Measurements from ENCODE around the gene GTPBP2.
A peak's percentile ranks its signal among the peaks of the same experiment; 100 is the strongest.

The GTPBP2 gene

DNA sequence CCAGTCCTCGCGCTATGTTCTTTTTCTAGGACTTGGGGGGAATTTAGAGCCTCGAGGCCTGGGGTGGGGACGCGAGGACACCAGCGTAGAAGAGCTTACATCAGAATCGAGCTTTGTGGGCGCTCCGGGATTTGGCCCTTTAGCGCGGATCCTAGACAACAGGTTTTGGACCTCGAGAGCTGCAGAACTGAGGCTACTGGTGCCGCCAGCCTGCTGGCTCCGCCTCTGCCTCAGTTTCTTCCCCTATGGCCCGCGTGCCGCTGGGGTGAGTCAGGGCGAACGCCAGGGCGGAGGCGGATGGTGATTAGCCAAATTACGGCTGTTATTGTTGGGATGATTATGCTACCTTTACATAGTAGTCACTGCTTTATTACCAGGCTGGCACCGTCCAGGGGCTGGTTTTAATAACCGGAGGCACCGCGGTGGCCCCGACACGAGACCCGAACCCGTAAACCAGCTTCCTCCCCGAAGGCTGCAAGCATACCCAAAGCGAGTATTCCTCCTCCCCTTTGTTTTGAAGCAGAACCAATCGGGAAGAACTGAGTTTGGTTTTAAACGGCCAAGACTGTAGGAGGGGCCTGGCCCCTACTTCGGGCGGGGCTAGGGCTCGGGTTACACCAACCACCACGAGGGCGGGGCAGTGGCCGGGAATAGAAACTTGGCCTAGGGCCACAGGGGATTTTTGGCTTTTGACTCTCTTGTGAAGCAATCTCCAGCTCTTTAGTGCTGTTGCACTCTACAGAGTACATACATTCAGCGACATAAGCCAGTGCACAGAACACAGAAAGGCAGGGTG is 639 bp upstream of the GTPBP2 start (continued):
- TF ChIP-seq ZNF600 (tag by site-specific recombination; IDR thresholded peaks at IDR 0.05) (peak; percentile 99), ZNF24 (tag by site-specific recombination; IDR thresholded peaks at IDR 0.05) (peak; percentile 31; the same call in 1 of the 2 replicates), HOXA7 (CRISPR knock-in tag; IDR thresholded peaks at IDR 0.05; ENCODE audit: borderline replicate concordance) (no peak), ZNF514 (tag by site-specific recombination; IDR thresholded peaks at IDR 0.05) (no peak), ZNF416 (tag by site-specific recombination; IDR thresholded peaks at IDR 0.05) (no peak), ZNF701 (tag by site-specific recombination; IDR thresholded peaks at IDR 0.05) (peak; percentile 96), ZNF394 (tag by site-specific recombination; IDR thresholded peaks at IDR 0.05; ENCODE audit: borderline replicate concordance) (0 out of 2 replicates have a peak, but pooled peaks have one; percentile 17), ZNF629 (tag by site-specific recombination; IDR thresholded peaks at IDR 0.05) (peak; percentile 39), ZEB2 (tag by site-specific recombination; IDR thresholded peaks at IDR 0.05) (peak; percentile 55), MZF1 (tag by site-specific recombination; IDR thresholded peaks at IDR 0.05; ENCODE audit: borderline replicate concordance) (peak; percentile 92), ZNF175 (tag by site-specific recombination; IDR thresholded peaks at IDR 0.05) (no peak), KLF7 (tag by site-specific recombination; IDR thresholded peaks at IDR 0.05; ENCODE audit: borderline replicate concordance) (no peak), ZNF112 (tag by site-specific recombination; IDR thresholded peaks at IDR 0.05) (no peak), ZNF792 (tag by site-specific recombination; IDR thresholded peaks at IDR 0.05) (peak; percentile 26; the same call in 1 of the 2 replicates), ZNF324 (tag by site-specific recombination; IDR thresholded peaks at IDR 0.05) (peak; percentile 30; the same call in 1 of the 2 replicates), ZNF558 (tag by site-specific recombination; IDR thresholded peaks at IDR 0.05) (peak; percentile 61), ZFP69B (tag by site-specific recombination; IDR thresholded peaks at IDR 0.05) (peak; percentile 9; the same call in 1 of the 2 replicates), RBAK (tag by site-specific recombination; IDR thresholded peaks at IDR 0.05) (no peak), KLF1 (tag by site-specific recombination; IDR thresholded peaks at IDR 0.05) (peak; percentile 56; the same call in 1 of the 2 replicates), ZNF10 (tag by site-specific recombination; IDR thresholded peaks at IDR 0.05) (no peak), KLF9 (tag by site-specific recombination; IDR thresholded peaks at IDR 0.05; ENCODE audit: low read depth) (peak; percentile 58)
- TF ChIP-seq, protein P1, sequence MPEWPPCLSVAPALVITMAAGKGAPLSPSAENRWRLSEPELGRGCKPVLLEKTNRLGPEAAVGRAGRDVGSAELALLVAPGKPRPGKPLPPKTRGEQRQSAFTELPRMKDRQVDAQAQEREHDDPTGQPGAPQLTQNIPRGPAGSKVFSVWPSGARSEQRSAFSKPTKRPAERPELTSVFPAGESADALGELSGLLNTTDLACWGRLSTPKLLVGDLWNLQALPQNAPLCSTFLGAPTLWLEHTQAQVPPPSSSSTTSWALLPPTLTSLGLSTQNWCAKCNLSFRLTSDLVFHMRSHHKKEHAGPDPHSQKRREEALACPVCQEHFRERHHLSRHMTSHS (tag by site-specific recombination; IDR thresholded peaks at IDR 0.05): no peak
- TF ChIP-seq, protein P2, sequence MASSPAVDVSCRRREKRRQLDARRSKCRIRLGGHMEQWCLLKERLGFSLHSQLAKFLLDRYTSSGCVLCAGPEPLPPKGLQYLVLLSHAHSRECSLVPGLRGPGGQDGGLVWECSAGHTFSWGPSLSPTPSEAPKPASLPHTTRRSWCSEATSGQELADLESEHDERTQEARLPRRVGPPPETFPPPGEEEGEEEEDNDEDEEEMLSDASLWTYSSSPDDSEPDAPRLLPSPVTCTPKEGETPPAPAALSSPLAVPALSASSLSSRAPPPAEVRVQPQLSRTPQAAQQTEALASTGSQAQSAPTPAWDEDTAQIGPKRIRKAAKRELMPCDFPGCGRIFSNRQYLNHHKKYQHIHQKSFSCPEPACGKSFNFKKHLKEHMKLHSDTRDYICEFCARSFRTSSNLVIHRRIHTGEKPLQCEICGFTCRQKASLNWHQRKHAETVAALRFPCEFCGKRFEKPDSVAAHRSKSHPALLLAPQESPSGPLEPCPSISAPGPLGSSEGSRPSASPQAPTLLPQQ (tag by site-specific recombination; IDR thresholded peaks at IDR 0.05): peak; percentile 57; the same call in 1 of the 2 replicates
- TF ChIP-seq, protein P3, sequence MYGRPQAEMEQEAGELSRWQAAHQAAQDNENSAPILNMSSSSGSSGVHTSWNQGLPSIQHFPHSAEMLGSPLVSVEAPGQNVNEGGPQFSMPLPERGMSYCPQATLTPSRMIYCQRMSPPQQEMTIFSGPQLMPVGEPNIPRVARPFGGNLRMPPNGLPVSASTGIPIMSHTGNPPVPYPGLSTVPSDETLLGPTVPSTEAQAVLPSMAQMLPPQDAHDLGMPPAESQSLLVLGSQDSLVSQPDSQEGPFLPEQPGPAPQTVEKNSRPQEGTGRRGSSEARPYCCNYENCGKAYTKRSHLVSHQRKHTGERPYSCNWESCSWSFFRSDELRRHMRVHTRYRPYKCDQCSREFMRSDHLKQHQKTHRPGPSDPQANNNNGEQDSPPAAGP (tag by site-specific recombination; IDR thresholded peaks at IDR 0.05): no peak; the same call in 1 of the 2 replicates
- TF ChIP-seq, protein P4, sequence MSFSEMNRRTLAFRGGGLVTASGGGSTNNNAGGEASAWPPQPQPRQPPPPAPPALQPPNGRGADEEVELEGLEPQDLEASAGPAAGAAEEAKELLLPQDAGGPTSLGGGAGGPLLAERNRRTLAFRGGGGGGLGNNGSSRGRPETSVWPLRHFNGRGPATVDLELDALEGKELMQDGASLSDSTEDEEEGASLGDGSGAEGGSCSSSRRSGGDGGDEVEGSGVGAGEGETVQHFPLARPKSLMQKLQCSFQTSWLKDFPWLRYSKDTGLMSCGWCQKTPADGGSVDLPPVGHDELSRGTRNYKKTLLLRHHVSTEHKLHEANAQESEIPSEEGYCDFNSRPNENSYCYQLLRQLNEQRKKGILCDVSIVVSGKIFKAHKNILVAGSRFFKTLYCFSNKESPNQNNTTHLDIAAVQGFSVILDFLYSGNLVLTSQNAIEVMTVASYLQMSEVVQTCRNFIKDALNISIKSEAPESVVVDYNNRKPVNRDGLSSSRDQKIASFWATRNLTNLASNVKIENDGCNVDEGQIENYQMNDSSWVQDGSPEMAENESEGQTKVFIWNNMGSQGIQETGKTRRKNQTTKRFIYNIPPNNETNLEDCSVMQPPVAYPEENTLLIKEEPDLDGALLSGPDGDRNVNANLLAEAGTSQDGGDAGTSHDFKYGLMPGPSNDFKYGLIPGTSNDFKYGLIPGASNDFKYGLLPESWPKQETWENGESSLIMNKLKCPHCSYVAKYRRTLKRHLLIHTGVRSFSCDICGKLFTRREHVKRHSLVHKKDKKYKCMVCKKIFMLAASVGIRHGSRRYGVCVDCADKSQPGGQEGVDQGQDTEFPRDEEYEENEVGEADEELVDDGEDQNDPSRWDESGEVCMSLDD (tag by site-specific recombination; IDR thresholded peaks at IDR 0.05): peak; percentile 90
- TF ChIP-seq, protein P5, sequence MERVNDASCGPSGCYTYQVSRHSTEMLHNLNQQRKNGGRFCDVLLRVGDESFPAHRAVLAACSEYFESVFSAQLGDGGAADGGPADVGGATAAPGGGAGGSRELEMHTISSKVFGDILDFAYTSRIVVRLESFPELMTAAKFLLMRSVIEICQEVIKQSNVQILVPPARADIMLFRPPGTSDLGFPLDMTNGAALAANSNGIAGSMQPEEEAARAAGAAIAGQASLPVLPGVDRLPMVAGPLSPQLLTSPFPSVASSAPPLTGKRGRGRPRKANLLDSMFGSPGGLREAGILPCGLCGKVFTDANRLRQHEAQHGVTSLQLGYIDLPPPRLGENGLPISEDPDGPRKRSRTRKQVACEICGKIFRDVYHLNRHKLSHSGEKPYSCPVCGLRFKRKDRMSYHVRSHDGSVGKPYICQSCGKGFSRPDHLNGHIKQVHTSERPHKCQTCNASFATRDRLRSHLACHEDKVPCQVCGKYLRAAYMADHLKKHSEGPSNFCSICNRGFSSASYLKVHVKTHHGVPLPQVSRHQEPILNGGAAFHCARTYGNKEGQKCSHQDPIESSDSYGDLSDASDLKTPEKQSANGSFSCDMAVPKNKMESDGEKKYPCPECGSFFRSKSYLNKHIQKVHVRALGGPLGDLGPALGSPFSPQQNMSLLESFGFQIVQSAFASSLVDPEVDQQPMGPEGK (tag by site-specific recombination; IDR thresholded peaks at IDR 0.05): peak; percentile 94
- TF ChIP-seq, protein P6, sequence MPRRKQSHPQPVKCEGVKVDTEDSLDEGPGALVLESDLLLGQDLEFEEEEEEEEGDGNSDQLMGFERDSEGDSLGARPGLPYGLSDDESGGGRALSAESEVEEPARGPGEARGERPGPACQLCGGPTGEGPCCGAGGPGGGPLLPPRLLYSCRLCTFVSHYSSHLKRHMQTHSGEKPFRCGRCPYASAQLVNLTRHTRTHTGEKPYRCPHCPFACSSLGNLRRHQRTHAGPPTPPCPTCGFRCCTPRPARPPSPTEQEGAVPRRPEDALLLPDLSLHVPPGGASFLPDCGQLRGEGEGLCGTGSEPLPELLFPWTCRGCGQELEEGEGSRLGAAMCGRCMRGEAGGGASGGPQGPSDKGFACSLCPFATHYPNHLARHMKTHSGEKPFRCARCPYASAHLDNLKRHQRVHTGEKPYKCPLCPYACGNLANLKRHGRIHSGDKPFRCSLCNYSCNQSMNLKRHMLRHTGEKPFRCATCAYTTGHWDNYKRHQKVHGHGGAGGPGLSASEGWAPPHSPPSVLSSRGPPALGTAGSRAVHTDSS (tag by site-specific recombination; IDR thresholded peaks at IDR 0.05): peak; percentile 33; the same call in 1 of the 2 replicates
- TF ChIP-seq, protein P7, sequence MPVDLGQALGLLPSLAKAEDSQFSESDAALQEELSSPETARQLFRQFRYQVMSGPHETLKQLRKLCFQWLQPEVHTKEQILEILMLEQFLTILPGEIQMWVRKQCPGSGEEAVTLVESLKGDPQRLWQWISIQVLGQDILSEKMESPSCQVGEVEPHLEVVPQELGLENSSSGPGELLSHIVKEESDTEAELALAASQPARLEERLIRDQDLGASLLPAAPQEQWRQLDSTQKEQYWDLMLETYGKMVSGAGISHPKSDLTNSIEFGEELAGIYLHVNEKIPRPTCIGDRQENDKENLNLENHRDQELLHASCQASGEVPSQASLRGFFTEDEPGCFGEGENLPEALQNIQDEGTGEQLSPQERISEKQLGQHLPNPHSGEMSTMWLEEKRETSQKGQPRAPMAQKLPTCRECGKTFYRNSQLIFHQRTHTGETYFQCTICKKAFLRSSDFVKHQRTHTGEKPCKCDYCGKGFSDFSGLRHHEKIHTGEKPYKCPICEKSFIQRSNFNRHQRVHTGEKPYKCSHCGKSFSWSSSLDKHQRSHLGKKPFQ (tag by site-specific recombination; IDR thresholded peaks at IDR 0.05): no peak
